Measurements from ENCODE around the gene BAIAP3.

DNA sequence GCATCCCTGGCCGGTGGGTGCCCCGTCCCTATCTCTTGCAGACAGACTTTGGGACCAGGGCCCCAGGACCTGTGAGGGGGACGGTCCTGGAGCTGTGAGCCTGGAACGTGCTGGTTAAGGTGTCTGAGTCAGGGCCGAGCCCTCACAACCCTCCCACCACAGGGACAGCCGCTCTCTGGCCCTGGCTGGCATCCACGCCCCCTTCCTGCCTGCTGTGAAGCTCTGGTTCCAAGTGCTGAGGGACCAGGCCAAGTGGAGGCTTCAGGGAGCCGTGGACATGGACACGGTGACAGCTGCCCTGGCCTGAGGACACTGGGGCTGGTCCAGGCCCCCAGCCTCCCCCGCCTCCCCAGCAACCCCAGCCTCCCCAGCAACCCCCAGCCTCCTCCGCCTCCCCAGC, 11.6 kb downstream of the BAIAP3 start:
- TF ChIP-seq, protein P1, sequence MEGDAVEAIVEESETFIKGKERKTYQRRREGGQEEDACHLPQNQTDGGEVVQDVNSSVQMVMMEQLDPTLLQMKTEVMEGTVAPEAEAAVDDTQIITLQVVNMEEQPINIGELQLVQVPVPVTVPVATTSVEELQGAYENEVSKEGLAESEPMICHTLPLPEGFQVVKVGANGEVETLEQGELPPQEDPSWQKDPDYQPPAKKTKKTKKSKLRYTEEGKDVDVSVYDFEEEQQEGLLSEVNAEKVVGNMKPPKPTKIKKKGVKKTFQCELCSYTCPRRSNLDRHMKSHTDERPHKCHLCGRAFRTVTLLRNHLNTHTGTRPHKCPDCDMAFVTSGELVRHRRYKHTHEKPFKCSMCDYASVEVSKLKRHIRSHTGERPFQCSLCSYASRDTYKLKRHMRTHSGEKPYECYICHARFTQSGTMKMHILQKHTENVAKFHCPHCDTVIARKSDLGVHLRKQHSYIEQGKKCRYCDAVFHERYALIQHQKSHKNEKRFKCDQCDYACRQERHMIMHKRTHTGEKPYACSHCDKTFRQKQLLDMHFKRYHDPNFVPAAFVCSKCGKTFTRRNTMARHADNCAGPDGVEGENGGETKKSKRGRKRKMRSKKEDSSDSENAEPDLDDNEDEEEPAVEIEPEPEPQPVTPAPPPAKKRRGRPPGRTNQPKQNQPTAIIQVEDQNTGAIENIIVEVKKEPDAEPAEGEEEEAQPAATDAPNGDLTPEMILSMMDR (IDR thresholded peaks at IDR 0.05): no peak
- no peak for TF ChIP-seq POLR2A (IDR thresholded peaks at IDR 0.05)

Measured in Peyer's patch (tissue), 4 donors.